HEK293 (cell line): ENCODE results near the gene RDX.
"Not testable (repeated sequence)": the region's sequence is repeated elsewhere in the genome, so short reads cannot be mapped to it uniquely, and the experiment has no call there.

ENCODE experiments used
- CTCF ChIA-PET: fragments of 350-600 bp; formaldehyde crosslinking; extraction: SDS; loops from one replicate; lab custom pipeline; 2021; ENCODE audit warnings: antibody characterized with exemption; lab: Yijun Ruan, JAX
- POLR2A ChIA-PET: fragments of 300-600 bp; formaldehyde crosslinking; extraction: SDS; loops from one replicate; lab custom pipeline; 2020; ENCODE audit warnings: antibody characterized with exemption, inconsistent platforms; lab: Yijun Ruan, JAX
- H3K27ac ChIP-seq: fragments of 200-500 bp; sonication (Bioruptor generic); 2 replicates; pipeline ENCODE4 v1.5.1; 2014; ENCODE audit warnings: low read depth, low read length, control low read depth, inconsistent platforms; ENCODE audit errors: extremely low read depth
- H3K36me3 ChIP-seq, 2 experiments: fragments of 200-500 bp in 1 of 2; sonication (Bioruptor generic) in 1 of 2; 1 replicate in 1 of 2; 2 replicates in 1 of 2; pipeline ENCODE4 v1.5.1; 2014 to 2017; ENCODE audit warnings: inconsistent platforms in 2 of 2, low read length in 2 of 2; ENCODE audit not compliant: control insufficient read depth in 2 of 2, insufficient read depth in 1 of 2
- H3K4me1 ChIP-seq: fragments of 200-500 bp; sonication (Bioruptor generic); 2 replicates; pipeline ENCODE4 v1.5.1; 2014; ENCODE audit warnings: mild to moderate bottlenecking, low read length, inconsistent platforms; ENCODE audit not compliant: control insufficient read depth, insufficient read depth
- H3K4me3 ChIP-seq: 2 replicates; pipeline ENCODE4 v1.5.1; 2011; ENCODE audit warnings: low read depth, mild to moderate bottlenecking, control low read depth, low read length, moderate library complexity
- H3K9me3 ChIP-seq: fragments of 200-500 bp; sonication (Bioruptor generic); 2 replicates; pipeline ENCODE4 v1.5.1; 2014; ENCODE audit warnings: low read depth, low read length, inconsistent platforms; ENCODE audit not compliant: control insufficient read depth, insufficient read depth
- EGR2 ChIP-seq: fragments of 450-650 bp; formaldehyde crosslinking; IDR thresholded peaks from 2 replicates; pipeline ENCODE4 v1.5.1; 2016; ENCODE audit warnings: low read depth, missing biosample characterization, missing genetic modification characterization
- FEZF1 ChIP-seq: fragments of 450-650 bp; formaldehyde crosslinking; IDR thresholded peaks from 2 replicates; pipeline ENCODE4 v1.5.1; 2016; ENCODE audit warnings: missing biosample characterization, missing genetic modification characterization
- ZBTB20 ChIP-seq: fragments of 450-650 bp; formaldehyde crosslinking; IDR thresholded peaks from 2 replicates; pipeline ENCODE4 v1.5.1; 2016; ENCODE audit warnings: missing biosample characterization, missing genetic modification characterization
- ZBTB44 ChIP-seq: fragments of 450-650 bp; IDR thresholded peaks from 2 replicates; pipeline ENCODE4 v1.5.1; 2018; ENCODE audit warnings: missing biosample characterization, mild to moderate bottlenecking, missing genetic modification characterization
- ZNF202 ChIP-seq: fragments of 450-650 bp; formaldehyde crosslinking; IDR thresholded peaks from 2 replicates; pipeline ENCODE4 v1.5.1; 2016; ENCODE audit warnings: missing biosample characterization, missing genetic modification characterization, borderline replicate concordance
- ZNF350 ChIP-seq: fragments of 450-650 bp; formaldehyde crosslinking; IDR thresholded peaks from 2 replicates; pipeline ENCODE4 v1.5.0; 2017; ENCODE audit warnings: missing biosample characterization, mild to moderate bottlenecking, missing genetic modification characterization
- ZNF398 ChIP-seq: fragments of 450-650 bp; formaldehyde crosslinking; IDR thresholded peaks from 2 replicates; pipeline ENCODE4 v1.5.1; 2017; ENCODE audit warnings: missing biosample characterization, missing genetic modification characterization
- ZNF449 ChIP-seq: fragments of 450-650 bp; formaldehyde crosslinking; IDR thresholded peaks from 2 replicates; pipeline ENCODE4 v1.5.1; 2017; ENCODE audit warnings: missing biosample characterization, mild to moderate bottlenecking, missing genetic modification characterization, moderate library complexity
- ZNF624 ChIP-seq: fragments of 450-650 bp; formaldehyde crosslinking; IDR thresholded peaks from 2 replicates; pipeline ENCODE4 v1.5.1; 2017; ENCODE audit warnings: missing biosample characterization, missing genetic modification characterization
- ZNF777 ChIP-seq: fragments of 450-650 bp; formaldehyde crosslinking; IDR thresholded peaks from 2 replicates; pipeline ENCODE4 v1.5.1; 2017; ENCODE audit warnings: missing biosample characterization, missing genetic modification characterization, borderline replicate concordance
- TF ChIP-seq, protein P1 (sequence below): fragments of 450-650 bp; formaldehyde crosslinking; IDR thresholded peaks from 2 replicates; pipeline ENCODE4 v1.5.1; 2016; ENCODE audit warnings: missing biosample characterization, missing genetic modification characterization, low read depth
- TF ChIP-seq, protein P2 (sequence below): fragments of 450-650 bp; formaldehyde crosslinking; IDR thresholded peaks from 2 replicates; pipeline ENCODE4 v1.5.1; 2016; ENCODE audit warnings: missing biosample characterization, missing genetic modification characterization

RDX gene

GRCh38 chr11:110293389-110293788, 3.0 kb downstream of the RDX start (continued):
- TF ChIP-seq, protein P1, sequence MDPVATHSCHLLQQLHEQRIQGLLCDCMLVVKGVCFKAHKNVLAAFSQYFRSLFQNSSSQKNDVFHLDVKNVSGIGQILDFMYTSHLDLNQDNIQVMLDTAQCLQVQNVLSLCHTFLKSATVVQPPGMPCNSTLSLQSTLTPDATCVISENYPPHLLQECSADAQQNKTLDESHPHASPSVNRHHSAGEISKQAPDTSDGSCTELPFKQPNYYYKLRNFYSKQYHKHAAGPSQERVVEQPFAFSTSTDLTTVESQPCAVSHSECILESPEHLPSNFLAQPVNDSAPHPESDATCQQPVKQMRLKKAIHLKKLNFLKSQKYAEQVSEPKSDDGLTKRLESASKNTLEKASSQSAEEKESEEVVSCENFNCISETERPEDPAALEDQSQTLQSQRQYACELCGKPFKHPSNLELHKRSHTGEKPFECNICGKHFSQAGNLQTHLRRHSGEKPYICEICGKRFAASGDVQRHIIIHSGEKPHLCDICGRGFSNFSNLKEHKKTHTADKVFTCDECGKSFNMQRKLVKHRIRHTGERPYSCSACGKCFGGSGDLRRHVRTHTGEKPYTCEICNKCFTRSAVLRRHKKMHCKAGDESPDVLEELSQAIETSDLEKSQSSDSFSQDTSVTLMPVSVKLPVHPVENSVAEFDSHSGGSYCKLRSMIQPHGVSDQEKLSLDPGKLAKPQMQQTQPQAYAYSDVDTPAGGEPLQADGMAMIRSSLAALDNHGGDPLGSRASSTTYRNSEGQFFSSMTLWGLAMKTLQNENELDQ = no peak
- TF ChIP-seq ZNF202 (tag by site-specific recombination) = no peak
- TF ChIP-seq, protein P2, sequence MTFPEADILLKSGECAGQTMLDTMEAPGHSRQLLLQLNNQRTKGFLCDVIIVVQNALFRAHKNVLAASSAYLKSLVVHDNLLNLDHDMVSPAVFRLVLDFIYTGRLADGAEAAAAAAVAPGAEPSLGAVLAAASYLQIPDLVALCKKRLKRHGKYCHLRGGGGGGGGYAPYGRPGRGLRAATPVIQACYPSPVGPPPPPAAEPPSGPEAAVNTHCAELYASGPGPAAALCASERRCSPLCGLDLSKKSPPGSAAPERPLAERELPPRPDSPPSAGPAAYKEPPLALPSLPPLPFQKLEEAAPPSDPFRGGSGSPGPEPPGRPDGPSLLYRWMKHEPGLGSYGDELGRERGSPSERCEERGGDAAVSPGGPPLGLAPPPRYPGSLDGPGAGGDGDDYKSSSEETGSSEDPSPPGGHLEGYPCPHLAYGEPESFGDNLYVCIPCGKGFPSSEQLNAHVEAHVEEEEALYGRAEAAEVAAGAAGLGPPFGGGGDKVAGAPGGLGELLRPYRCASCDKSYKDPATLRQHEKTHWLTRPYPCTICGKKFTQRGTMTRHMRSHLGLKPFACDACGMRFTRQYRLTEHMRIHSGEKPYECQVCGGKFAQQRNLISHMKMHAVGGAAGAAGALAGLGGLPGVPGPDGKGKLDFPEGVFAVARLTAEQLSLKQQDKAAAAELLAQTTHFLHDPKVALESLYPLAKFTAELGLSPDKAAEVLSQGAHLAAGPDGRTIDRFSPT (tag by site-specific recombination) = no peak
- TF ChIP-seq EGR2 (tag by site-specific recombination) = no peak
- no peak for TF ChIP-seq FEZF1 (tag by site-specific recombination)
- TF ChIP-seq ZNF624 (tag by site-specific recombination) = no peak
- TF ChIP-seq, all 188 proteins: peak for 0

- H3K36me3 ChIP-seq, H3K4me3 ChIP-seq, H3K9me3 ChIP-seq, H3K4me1 ChIP-seq, H3K27ac ChIP-seq: not testable (repeated sequence)
- POLR2A ChIA-PET = interaction anchor here (0.7 kb wide), 1 partner anchor 24 kb away, joined by 4 read pairs; no protein-coding TSS in a partner anchor
- CTCF ChIA-PET = interaction anchor here (1.1 to 1.2 kb wide), 2 partner anchors 83 to 90 kb away, joined by 3 to 4 read pairs; no protein-coding TSS in a partner anchor
Observed at GRCh38 chr11:110292146-110292545, 4.3 kb downstream of the RDX start.

GRCh38 chr11:110290591-110291334, 5.7 kb downstream of the RDX start:
- ChIA-PET CTCF (no interaction called here), POLR2A (no interaction called here)
- Histone ChIP-seq H3K4me3 (no peak overlapping the region), H3K27ac (no peak overlapping the region), H3K4me1 (no peaks in the 10 kb centered on the region), H3K9me3 (no peaks in the 10 kb centered on the region), H3K36me3 (peaks cover 0 to 6% of the 10 kb centered on the region in 2 experiments; a peak in 1 of 3 replicates)
- TF ChIP-seq ZNF398 = no peak
- no peak for TF ChIP-seq ZBTB44 (tag by site-specific recombination)
- TF ChIP-seq ZNF449 (tag by site-specific recombination) = no peak
- TF ChIP-seq ZBTB20 (tag by site-specific recombination) = no peak
- TF ChIP-seq ZNF350 (tag by site-specific recombination) = no peak
- no peak for TF ChIP-seq ZNF777 (tag by site-specific recombination)
